ENCODE data around the gene CKM. TPM values are rescaled to one million over a fixed set of nuclear protein-coding genes. Genes with fewer than 3 reads are reported as not detected.

CKM gene
- total RNA-seq, 1 donor from 2014 or later: not detected

GRCh38 chr19:45267296-45267695 lies 55.4 kb downstream of the CKM start:
- Mint-ChIP-seq H3K27ac (ENCODE audit: unreplicated experiment) (no peak overlapping the region), H3K36me3 (ENCODE audit: low read depth) (peaks cover 2% of the 10 kb centered on the region), H3K4me3 (no peak overlapping the region), H3K4me1 (no peaks in the 10 kb centered on the region), H3K9me3 (no peaks in the 10 kb centered on the region), H3K27me3 (ENCODE audit: low read depth) (no peaks in the 10 kb centered on the region)
- TF ChIP-seq CTCF (conservative IDR thresholded peaks at IDR 0.05): no peak
- no peak for DNase-seq (ENCODE audit: low read depth, low spot score)

GRCh38 chr19:45265375-45265774 lies 57.3 kb downstream of the CKM start:
- Mint-ChIP-seq H3K9me3 (no peaks in the 10 kb centered on the region), H3K27me3 (ENCODE audit: low read depth) (no peaks in the 10 kb centered on the region), H3K4me1 (no peaks in the 10 kb centered on the region), H3K4me3 (no peak overlapping the region), H3K27ac (ENCODE audit: unreplicated experiment) (peak overlapping the region; percentile 35), H3K36me3 (ENCODE audit: low read depth) (peaks cover 2% of the 10 kb centered on the region)
- TF ChIP-seq CTCF (conservative IDR thresholded peaks at IDR 0.05): no peak
- no peak for DNase-seq (ENCODE audit: low read depth, low spot score)

- peak overlapping the region; percentile 12 for H3K27ac Mint-ChIP-seq (ENCODE audit: unreplicated experiment)
Observed at GRCh38 chr19:45264781-45265317, 57.8 kb downstream of the CKM start.

GRCh38 chr19:45263013-45263412 lies 59.7 kb downstream of the CKM start:
- H3K36me3 Mint-ChIP-seq (ENCODE audit: low read depth): peaks cover 2% of the 10 kb centered on the region

More at GRCh38 chr19:45264781-45265317, 57.8 kb downstream of the CKM start:
- H3K4me1 Mint-ChIP-seq: no peaks in the 10 kb centered on the region
- no peak for TF ChIP-seq CTCF (conservative IDR thresholded peaks at IDR 0.05)
- no peak for DNase-seq (ENCODE audit: low read depth, low spot score)
- no peak overlapping the region for H3K4me3 Mint-ChIP-seq
- H3K9me3 Mint-ChIP-seq: no peaks in the 10 kb centered on the region
- H3K36me3 Mint-ChIP-seq (ENCODE audit: low read depth): peaks cover 2% of the 10 kb centered on the region
- no peaks in the 10 kb centered on the region for H3K27me3 Mint-ChIP-seq (ENCODE audit: low read depth)

GRCh38 chr19:45262570-45262969 lies 60.1 kb downstream of the CKM start:
- Mint-ChIP-seq H3K27me3 (ENCODE audit: low read depth) (no peaks in the 10 kb centered on the region), H3K27ac (ENCODE audit: unreplicated experiment) (no peak overlapping the region), H3K4me3 (no peak overlapping the region), H3K4me1 (no peaks in the 10 kb centered on the region), H3K9me3 (no peaks in the 10 kb centered on the region), H3K36me3 (ENCODE audit: low read depth) (peaks cover 2% of the 10 kb centered on the region)
- DNase-seq (ENCODE audit: low read depth, low spot score): no peak
- no peak for TF ChIP-seq CTCF (conservative IDR thresholded peaks at IDR 0.05)

More at GRCh38 chr19:45263013-45263412, 59.7 kb downstream of the CKM start:
- H3K4me1 Mint-ChIP-seq: no peaks in the 10 kb centered on the region
- no peak overlapping the region for H3K4me3 Mint-ChIP-seq
- H3K27me3 Mint-ChIP-seq (ENCODE audit: low read depth): no peaks in the 10 kb centered on the region
- DNase-seq (ENCODE audit: low read depth, low spot score): no peak
- TF ChIP-seq CTCF (conservative IDR thresholded peaks at IDR 0.05): no peak
- no peak overlapping the region for H3K27ac Mint-ChIP-seq (ENCODE audit: unreplicated experiment)
- no peaks in the 10 kb centered on the region for H3K9me3 Mint-ChIP-seq
